ENCODE data around the gene MBOAT1.
"Not testable (repeated sequence)": the region's sequence is repeated elsewhere in the genome, so short reads cannot be mapped to it uniquely, and the experiment has no call there.

DNA sequence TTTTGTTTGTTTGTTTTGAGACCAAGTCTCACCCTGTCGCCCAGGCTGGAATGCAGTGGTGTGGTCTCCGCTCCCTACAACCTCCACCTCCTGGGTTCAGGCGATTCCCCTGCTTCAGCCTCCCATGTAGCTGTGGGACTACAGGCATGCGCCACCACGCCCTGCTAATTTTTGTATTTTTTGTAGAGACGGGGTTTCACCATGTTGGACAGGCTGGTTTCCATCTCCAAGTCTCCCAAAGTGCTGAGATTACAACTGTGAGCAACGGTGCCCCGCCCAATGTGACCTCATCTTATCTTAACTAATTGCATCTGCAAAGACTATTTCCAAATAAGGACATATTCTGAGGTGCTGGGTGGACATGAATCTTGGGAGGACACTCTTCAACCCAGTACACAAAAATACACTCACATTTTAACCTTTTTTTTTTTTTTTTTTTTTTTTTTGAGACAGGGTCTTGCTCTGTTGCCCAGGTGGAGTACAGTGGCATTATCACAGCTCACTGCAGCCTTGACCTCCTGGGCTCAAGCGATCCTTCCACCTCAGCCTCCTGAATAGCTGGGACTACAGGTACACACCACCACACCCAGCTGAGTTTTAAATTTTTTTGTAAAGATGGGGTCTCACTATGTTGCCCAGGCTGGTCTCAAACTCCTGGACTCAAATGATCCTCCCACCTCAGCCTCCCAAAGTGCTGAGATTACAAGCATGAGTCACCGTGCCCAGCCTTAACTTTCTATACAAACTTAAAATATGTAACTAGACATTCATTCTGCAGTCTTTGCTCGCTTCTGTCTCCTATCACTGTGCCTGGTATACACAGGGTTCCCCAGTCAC lies 72.9 kb downstream of the MBOAT1 start:
- TF ChIP-seq, protein P1, sequence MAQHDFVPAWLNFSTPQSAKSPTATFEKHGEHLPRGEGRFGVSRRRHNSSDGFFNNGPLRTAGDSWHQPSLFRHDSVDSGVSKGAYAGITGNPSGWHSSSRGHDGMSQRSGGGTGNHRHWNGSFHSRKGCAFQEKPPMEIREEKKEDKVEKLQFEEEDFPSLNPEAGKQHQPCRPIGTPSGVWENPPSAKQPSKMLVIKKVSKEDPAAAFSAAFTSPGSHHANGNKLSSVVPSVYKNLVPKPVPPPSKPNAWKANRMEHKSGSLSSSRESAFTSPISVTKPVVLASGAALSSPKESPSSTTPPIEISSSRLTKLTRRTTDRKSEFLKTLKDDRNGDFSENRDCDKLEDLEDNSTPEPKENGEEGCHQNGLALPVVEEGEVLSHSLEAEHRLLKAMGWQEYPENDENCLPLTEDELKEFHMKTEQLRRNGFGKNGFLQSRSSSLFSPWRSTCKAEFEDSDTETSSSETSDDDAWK (CRISPR knock-in tag; IDR thresholded peaks at IDR 0.05): not testable (repeated sequence)
- not testable (repeated sequence) for TF ChIP-seq MYNN (CRISPR knock-in tag; IDR thresholded peaks at IDR 0.05; ENCODE audit: low read depth); POLR2AphosphoS5 (IDR thresholded peaks at IDR 0.05; ENCODE audit: low read depth, low read length); CTCF (CRISPR knock-in tag; IDR thresholded peaks at IDR 0.05); SUZ12 (IDR thresholded peaks at IDR 0.05; ENCODE audit: low read depth, low read length); POLR2A (IDR thresholded peaks at IDR 0.05; ENCODE audit: insufficient read depth in 1 of 2, low read depth in 2 of 2, low read length in 2 of 2); MXD1 (CRISPR knock-in tag; IDR thresholded peaks at IDR 0.05); ZNF501 (CRISPR knock-in tag; IDR thresholded peaks at IDR 0.05); TEF (CRISPR knock-in tag; IDR thresholded peaks at IDR 0.05); ZFP91 (CRISPR knock-in tag; IDR thresholded peaks at IDR 0.05; ENCODE audit: borderline replicate concordance)
- TF ChIP-seq, protein P2, sequence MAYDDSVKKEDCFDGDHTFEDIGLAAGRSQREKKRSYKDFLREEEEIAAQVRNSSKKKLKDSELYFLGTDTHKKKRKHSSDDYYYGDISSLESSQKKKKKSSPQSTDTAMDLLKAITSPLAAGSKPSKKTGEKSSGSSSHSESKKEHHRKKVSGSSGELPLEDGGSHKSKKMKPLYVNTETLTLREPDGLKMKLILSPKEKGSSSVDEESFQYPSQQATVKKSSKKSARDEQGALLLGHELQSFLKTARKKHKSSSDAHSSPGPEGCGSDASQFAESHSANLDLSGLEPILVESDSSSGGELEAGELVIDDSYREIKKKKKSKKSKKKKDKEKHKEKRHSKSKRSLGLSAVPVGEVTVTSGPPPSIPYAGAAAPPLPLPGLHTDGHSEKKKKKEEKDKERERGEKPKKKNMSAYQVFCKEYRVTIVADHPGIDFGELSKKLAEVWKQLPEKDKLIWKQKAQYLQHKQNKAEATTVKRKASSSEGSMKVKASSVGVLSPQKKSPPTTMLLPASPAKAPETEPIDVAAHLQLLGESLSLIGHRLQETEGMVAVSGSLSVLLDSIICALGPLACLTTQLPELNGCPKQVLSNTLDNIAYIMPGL (CRISPR knock-in tag; IDR thresholded peaks at IDR 0.05; ENCODE audit: borderline replicate concordance in 1 of 2, low read depth in 1 of 2): not testable (repeated sequence)

Data from HepG2 (cell line).